HUES48 (cell line): ENCODE results near the gene UNC13A.

Experiments
- H3K27ac ChIP-seq: one replicate; pipeline ENCODE4 v1.7.0; 2013; ENCODE audit warnings: low read depth, low read length, inconsistent platforms
- H3K27me3 ChIP-seq: 2 replicates; pipeline ENCODE4 v1.6.1; 2013; ENCODE audit warnings: mild to moderate bottlenecking, low read length; ENCODE audit not compliant: control insufficient read depth, insufficient read depth
- H3K36me3 ChIP-seq: 2 replicates; pipeline ENCODE4 v1.6.1; 2013; ENCODE audit warnings: low read length; ENCODE audit not compliant: control insufficient read depth, insufficient read depth
- H3K4me1 ChIP-seq: 2 replicates; pipeline ENCODE4 v1.6.1; 2013; ENCODE audit warnings: mild to moderate bottlenecking, low read length; ENCODE audit not compliant: control insufficient read depth, insufficient read depth
- H3K4me3 ChIP-seq: 2 replicates; pipeline ENCODE4 v1.5.1; 2013; ENCODE audit warnings: mild to moderate bottlenecking, low read depth, low read length
- H3K9ac ChIP-seq: 2 replicates; pipeline ENCODE4 v1.6.1; 2013; ENCODE audit warnings: mild to moderate bottlenecking, low read depth, low read length, moderate library complexity
- H3K9me3 ChIP-seq: 2 replicates; pipeline ENCODE4 v1.6.1; 2013; ENCODE audit warnings: low read length; ENCODE audit not compliant: control insufficient read depth, insufficient read depth

Gene UNC13A

DNA sequence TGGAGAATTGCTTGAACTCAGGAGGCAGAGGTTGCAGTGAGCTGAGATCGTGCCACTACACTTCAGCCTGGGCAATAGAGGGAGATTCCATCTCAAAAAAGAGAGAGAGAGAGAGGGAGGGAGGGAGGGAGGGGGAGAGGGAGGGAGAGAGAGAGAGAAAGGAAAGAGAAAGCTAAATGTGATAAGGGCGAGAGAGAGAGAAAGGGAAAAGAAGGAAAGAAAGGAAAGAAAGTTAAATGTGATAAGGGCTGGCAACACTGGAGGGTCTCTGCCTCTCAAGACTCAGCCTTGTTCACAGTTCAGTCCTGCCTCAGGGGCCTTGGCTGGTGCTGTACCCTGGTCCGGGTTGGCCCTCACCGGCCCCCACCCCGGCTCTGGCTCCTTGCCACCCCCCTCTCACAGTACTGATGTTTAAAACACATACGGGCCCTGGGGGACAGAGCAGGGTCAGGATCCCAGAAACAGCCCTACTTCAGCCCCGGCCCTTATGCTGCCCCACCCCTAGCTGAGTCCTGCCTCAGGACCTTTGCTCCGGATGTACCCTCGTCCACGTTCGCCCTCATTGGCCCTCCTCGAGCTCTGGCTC, 34.6 kb upstream of the UNC13A start:
- Histone ChIP-seq H3K36me3 (peaks cover 59% of the 10 kb centered on the region), H3K9ac (no peak overlapping the region), H3K4me1 (peaks cover 15% of the 10 kb centered on the region), H3K9me3 (no peaks in the 10 kb centered on the region), H3K4me3 (no peak overlapping the region), H3K27me3 (no peaks in the 10 kb centered on the region), H3K27ac (no peak overlapping the region)

DNA sequence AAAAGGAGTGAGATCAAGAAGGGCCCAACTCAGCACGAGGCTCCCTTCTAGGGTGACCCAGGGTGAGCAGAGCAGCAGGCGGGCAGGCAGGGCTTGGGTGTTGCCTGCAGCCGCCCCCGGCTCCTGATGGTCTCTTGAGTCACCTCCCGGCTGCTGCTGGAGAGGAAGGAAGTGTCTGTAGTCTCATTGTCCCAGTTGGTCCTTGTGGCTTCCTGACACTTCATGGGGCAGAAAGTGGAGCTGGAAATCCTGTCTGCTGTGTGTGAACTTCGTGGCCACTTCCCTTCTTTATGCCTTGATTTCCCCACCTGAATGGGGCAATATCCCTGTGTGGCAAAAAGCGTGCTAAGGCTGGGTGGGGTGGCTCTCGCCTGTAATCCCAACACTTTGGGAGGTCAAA, 33.7 kb upstream of the UNC13A start:
- Histone ChIP-seq H3K9ac (no peak overlapping the region), H3K4me1 (peaks cover 15% of the 10 kb centered on the region), H3K4me3 (no peak overlapping the region), H3K36me3 (peaks cover 50% of the 10 kb centered on the region), H3K27me3 (no peaks in the 10 kb centered on the region), H3K9me3 (no peaks in the 10 kb centered on the region), H3K27ac (no peak overlapping the region)

DNA sequence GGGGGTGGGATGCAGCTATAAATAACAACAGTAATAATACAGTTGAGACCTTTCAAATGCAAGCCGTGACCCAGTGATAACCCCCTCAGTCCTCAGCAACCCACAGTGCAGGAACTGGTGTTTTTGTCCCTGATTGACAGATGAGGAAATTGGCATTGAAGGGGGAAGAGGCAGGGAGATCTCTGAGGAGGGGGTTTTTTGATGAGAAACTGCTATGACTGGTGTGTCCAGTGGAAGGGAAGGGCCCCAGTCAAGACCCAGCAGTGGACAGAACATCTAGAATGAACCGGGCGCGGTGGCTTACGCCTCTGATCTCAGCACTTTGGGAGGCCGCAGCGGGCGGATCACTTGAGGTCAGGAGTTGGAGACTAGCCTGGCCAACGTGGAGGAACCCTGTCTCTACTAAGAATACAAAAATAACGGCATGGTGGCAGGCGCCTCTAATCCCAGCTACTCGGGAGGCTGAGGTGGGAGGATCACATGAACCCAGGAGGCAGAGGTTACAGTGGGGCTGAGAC, 33.0 kb upstream of the UNC13A start:
- Histone ChIP-seq H3K9ac (no peak overlapping the region), H3K27me3 (no peaks in the 10 kb centered on the region), H3K27ac (no peak overlapping the region), H3K4me1 (peaks cover 15% of the 10 kb centered on the region), H3K36me3 (peaks cover 43% of the 10 kb centered on the region), H3K9me3 (no peaks in the 10 kb centered on the region), H3K4me3 (no peak overlapping the region)

DNA sequence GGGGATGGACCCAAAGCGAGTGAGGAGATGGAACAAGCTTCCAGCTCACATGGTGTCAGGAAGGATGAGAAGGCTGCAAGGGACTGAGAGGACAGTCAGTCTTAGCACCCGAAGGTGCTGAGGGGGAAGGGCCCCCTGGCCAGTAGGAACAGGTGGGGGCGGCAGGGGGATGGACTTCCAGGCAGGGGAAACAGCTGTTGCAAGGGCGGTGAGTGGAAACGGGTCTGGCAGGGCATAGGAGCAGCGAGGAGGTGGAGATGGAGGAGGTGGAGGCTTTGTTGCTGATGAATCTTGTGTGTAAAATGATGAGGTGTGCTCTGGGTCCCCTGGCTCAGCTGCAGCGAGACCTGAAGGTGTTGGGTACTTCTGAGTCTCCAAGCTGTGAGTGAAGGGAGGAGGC, 32.3 kb upstream of the UNC13A start:
- Histone ChIP-seq H3K27me3 (no peaks in the 10 kb centered on the region), H3K27ac (no peak overlapping the region), H3K4me3 (peak overlapping the region; percentile 88), H3K9ac (peak overlapping the region; percentile 55; the same call in 1 of the 2 replicates), H3K36me3 (peaks cover 38% of the 10 kb centered on the region), H3K4me1 (peaks cover 15% of the 10 kb centered on the region), H3K9me3 (no peaks in the 10 kb centered on the region)

DNA sequence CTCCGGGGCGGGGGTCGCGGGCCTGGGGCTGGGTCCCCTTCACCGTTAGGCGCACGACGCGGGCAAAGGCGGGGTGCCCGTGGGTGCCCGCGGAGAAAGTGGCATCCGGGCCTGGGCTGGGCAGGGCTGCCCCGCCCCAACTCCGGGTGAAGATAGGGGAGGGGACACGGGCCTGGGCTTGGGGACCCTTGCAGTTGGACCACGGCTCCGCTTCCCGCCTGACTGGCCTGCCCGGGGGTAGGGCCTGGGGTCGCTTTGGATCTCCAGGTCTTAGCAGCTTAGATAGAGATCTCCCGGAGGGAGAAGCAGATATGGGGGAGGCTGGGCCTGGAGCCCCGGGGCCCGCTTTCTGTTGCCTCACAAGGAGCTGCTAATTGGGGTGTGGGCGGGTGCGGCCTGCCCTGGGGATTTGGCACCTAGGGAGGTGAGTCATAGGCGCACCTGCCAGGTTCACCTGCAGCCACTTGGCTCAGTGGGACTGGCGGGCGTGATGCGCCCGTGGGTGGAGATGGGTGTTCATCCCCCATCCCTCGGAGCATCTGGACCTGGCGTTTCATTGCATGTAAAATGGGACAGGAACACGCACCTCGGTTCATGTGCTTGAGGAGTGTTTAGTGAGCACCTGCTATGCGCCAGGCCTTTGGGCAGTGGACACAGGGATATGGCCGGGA, 31.7 kb upstream of the UNC13A start:
- Histone ChIP-seq H3K9me3 (no peaks in the 10 kb centered on the region), H3K9ac (peak overlapping the region; percentile 55; the same call in 1 of the 2 replicates), H3K36me3 (peaks cover 33% of the 10 kb centered on the region), H3K4me3 (peak overlapping the region; percentile 88), H3K27ac (no peak overlapping the region), H3K4me1 (peaks cover 15% of the 10 kb centered on the region), H3K27me3 (no peaks in the 10 kb centered on the region)

DNA sequence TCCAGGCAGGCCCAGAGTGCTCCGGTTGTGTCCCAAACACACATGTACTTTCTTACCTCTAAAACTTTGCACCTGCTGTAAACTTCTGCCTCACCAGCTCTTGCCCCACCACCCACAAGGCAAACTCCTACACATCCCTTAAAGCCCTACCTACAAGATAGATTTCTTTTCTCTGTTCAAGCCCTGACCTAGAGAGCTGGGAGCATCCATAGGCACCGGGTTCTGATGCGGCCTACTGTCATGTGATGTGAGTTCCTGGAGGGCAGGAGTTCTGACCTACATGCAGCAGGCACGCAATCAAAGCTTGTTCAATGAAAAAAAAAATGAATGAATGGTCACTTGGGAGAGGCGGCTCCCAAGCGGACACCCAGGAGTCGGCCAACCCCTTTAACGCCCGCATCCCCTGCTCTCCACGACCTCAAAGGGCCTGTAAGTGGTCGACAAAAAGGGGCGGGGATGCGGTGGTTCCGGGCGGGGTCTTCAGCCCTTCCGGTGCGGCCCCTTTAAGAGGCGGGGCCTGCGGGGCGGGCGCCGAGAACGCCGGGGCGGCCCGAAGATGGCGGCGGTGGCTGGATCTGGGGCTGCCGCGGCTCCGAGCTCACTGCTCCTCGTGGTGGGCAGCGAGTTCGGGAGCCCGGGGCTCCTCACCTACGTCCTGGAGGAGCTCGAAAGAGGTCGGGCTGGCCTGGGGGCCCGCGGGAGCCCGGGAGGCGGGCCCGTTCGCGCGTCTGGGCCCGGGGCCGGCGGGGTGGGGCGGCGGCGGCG, 31.0 kb upstream of the UNC13A start, which contains the start of gene MAP1S:
Gene MAP1S (plus strand): TSS at position 534 of the 765 bp plus-strand sequence. CDS start 23 bp downstream, at position 557.
- Histone ChIP-seq H3K27ac (peak within 1 kb of the TSS; percentile 71), H3K4me3 (peak within 1 kb of the TSS; percentile 88), H3K9ac (peak within 1 kb of the TSS; percentile 55; the same call in 1 of the 2 replicates), H3K4me1 (peaks cover 15% of the 10 kb centered on the region), H3K27me3 (no peaks in the 10 kb centered on the region), H3K9me3 (no peaks in the 10 kb centered on the region), H3K36me3 (peaks cover 25% of the 10 kb centered on the region)

DNA sequence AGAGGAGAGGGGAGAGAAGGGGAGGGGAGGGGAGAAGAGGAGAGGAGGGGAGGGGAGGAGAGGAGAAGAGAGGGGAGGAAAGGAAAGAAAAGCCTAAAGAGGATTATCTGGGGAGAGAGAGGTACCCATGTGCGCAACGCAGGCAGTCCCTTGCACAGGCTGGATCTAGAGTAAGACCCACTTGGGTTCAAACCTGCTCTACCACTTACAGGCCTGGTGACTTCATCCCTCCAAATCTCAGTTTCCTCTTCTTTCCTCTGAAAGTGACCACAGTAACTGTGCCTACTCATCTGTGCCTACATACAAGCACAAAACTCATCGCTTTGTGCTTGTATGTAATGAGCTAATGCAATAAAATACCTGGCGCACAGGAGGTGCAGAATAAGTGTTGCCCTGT, 30.4 kb upstream of the UNC13A start:
- H3K9ac ChIP-seq: no peak overlapping the region
- H3K4me3 ChIP-seq: peak overlapping the region; percentile 88
- H3K27ac ChIP-seq: peak overlapping the region; percentile 71

DNA sequence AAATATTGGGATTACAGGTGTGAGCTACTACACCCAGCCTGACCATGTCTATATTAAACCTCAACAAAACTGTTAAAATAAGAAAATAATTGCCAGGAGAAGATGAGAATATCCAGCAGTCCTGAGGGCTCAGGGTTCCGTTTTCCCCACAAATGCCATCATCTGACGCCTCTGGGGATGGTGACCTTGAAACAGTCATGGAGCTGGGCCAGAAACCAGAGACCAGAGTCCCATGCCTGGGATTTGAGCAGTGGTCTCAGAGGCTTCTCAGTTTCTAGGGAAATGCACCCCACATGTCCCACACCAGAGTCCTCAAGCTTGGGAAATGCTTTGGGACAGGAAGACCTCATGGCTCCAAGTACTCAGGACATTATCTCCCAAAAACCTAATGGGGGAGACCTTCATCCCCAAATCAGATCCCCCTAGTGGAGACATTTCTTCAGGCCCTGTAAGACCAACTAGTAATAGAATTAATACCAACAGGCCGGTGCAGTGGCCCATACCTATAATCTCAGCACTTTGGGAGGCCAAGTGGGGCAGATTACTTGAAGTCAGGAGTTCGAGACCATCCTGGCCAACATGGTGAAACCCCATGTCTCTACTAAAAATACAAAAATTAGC, 28.3 kb upstream of the UNC13A start:
- H3K27me3 ChIP-seq: no peaks in the 10 kb centered on the region
- H3K9me3 ChIP-seq: no peaks in the 10 kb centered on the region
- H3K27ac ChIP-seq: no peak overlapping the region
- no peak overlapping the region for H3K4me3 ChIP-seq
- H3K9ac ChIP-seq: no peak overlapping the region
- peaks cover 7% of the 10 kb centered on the region for H3K36me3 ChIP-seq
- H3K4me1 ChIP-seq: peaks cover 15% of the 10 kb centered on the region

More for the DNA sequence above, 30.4 kb upstream of the UNC13A start:
- Histone ChIP-seq H3K9me3 (no peaks in the 10 kb centered on the region), H3K36me3 (peaks cover 20% of the 10 kb centered on the region), H3K4me1 (peaks cover 15% of the 10 kb centered on the region), H3K27me3 (no peaks in the 10 kb centered on the region)

DNA sequence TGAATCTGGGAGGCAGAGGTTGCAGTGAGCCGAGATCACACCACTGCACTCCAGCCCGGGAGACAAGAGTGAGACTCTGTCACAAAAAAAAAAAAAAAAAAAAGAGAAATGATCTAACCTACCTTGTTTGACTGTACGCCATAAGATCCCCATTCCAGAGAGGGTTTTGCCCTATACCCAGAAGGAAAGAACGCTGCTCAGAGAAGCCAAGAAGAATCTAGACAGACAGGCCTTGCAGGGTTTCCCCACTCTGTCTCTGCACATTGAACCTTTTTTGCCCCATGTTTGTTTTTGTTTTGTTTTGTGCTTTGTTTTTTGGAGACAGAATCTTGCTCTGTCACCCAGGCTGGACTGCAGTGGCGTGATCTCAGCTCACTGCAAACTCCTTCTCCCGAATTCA, 23.7 kb upstream of the UNC13A start:
- Histone ChIP-seq H3K4me1 (no peaks in the 10 kb centered on the region), H3K9ac (no peak overlapping the region), H3K27me3 (no peaks in the 10 kb centered on the region), H3K4me3 (no peak overlapping the region), H3K27ac (no peak overlapping the region), H3K36me3 (no peaks in the 10 kb centered on the region), H3K9me3 (no peaks in the 10 kb centered on the region)

DNA sequence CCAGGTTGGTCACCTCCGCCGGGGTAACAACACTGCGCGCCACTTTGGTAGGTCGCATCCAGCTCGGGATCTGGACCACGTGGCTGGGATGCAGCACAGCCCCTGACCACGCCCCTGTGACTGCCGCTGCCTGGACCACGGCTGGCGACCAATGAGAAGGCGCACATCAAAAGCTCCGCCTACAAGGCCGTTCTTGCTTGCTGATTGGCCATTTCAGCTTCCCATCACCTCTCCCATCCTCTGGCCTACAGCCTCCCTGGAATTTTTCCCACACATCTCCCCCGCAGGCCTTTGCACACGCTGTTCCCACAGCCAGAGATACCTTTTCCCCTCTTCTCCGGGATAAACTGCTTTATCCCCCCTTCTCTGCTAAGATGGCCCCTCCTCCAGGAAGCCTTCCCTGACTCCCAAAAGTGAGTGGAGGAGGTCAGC, 18.6 kb upstream of the UNC13A start:
- no peak overlapping the region for H3K27ac ChIP-seq

More for the DNA sequence above, 18.6 kb upstream of the UNC13A start:
- H3K4me1 ChIP-seq: no peaks in the 10 kb centered on the region
- H3K27me3 ChIP-seq: no peaks in the 10 kb centered on the region
- H3K9ac ChIP-seq: no peak overlapping the region
- no peaks in the 10 kb centered on the region for H3K36me3 ChIP-seq
- H3K4me3 ChIP-seq: no peak overlapping the region
- H3K9me3 ChIP-seq: no peaks in the 10 kb centered on the region
